Measurements from ENCODE around the gene CA10.

The CA10 gene

DNA sequence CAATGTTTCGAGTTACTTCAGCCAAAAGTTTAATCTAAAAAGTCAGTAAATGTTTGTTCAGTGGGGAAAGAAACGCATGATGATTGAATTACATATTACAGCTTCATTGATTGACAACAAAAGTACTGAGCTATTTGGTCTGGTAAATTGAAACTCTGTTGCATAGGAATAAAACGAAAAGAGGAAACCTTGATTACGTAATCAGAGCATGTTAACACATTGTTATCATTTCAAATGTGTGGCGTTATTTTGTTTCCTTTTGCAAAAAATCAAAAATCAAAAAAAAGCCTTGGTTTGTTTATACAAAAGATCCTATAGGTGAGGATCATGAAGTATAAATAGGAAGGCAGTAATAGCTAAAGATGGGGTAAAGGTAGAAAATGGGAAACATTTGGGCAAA, 19.5 kb upstream of the CA10 start:
- in situ Hi-C loops (cut with MboI; ENCODE audit: low sequenced_read_pairs, unreplicated experiment) = no loop called here
- no peak for DNase-seq (ENCODE audit: low spot score)
- TF ChIP-seq, protein P1, sequence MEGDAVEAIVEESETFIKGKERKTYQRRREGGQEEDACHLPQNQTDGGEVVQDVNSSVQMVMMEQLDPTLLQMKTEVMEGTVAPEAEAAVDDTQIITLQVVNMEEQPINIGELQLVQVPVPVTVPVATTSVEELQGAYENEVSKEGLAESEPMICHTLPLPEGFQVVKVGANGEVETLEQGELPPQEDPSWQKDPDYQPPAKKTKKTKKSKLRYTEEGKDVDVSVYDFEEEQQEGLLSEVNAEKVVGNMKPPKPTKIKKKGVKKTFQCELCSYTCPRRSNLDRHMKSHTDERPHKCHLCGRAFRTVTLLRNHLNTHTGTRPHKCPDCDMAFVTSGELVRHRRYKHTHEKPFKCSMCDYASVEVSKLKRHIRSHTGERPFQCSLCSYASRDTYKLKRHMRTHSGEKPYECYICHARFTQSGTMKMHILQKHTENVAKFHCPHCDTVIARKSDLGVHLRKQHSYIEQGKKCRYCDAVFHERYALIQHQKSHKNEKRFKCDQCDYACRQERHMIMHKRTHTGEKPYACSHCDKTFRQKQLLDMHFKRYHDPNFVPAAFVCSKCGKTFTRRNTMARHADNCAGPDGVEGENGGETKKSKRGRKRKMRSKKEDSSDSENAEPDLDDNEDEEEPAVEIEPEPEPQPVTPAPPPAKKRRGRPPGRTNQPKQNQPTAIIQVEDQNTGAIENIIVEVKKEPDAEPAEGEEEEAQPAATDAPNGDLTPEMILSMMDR (IDR thresholded peaks at IDR 0.05; ENCODE audit: borderline replicate concordance, control extremely low read depth, extremely low read depth, insufficient read depth, missing control alignments) = no peak

DNA sequence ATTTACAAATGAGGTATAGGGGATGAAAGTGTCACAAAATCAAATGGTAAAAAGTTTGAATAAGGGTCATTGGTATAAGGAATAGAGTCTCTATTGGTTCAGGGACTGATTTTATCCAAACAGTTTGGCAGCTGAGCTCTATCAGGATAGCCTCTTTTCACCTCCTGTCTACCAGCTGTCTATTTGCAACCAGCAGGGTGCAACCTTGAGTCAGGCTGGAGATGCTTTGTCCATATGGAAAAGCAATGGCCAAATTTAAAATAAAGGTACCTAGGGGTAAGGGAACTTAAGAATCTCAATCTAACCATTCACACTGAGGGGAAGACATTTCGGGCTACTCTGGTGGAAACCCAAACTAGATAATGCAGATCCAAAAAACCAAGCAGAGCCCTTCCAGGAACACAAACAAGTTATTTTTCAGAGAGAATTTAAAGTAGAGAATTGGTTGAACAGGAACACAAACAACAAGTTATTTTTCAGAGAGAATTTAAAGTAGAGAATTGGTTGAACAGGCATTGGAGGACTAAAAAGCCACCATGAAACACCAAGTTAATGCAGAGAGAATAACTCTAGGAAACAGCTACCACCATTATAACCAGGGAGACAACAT, 12.6 kb upstream of the CA10 start:
- in situ Hi-C loops (cut with MboI; ENCODE audit: low sequenced_read_pairs, unreplicated experiment) = no loop called here
- TF ChIP-seq, protein P1 (IDR thresholded peaks at IDR 0.05; ENCODE audit: borderline replicate concordance, control extremely low read depth, extremely low read depth, insufficient read depth, missing control alignments) = no peak
- no peak for DNase-seq (ENCODE audit: low spot score)

DNA sequence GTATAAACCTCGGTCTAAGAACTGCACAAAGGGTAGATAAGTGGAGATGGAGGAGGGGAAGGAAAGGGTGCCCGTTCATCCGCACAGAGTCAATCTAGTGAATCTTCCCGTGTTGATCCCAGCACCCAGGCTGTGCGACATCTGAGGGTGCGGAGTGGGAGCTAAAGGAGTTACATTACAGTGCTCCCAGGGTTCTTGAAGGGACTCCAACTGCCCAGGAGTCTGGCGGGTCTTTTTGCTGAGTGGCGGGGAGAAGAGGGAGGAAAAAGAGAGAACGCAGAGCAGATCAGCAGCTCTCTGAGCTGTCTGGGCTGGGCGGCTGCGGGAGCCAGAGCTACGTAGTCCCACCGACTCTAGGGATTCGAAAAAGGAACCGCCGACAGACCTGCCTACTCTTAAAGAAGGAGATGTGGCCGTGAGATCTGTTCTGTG, 1.6 kb upstream of the CA10 start:
- DNase-seq (ENCODE audit: low spot score) = no peak
- TF ChIP-seq, protein P1 (IDR thresholded peaks at IDR 0.05; ENCODE audit: borderline replicate concordance, control extremely low read depth, extremely low read depth, insufficient read depth, missing control alignments) = no peak
- in situ Hi-C loops (cut with MboI; ENCODE audit: low sequenced_read_pairs, unreplicated experiment) = no loop called here

DNA sequence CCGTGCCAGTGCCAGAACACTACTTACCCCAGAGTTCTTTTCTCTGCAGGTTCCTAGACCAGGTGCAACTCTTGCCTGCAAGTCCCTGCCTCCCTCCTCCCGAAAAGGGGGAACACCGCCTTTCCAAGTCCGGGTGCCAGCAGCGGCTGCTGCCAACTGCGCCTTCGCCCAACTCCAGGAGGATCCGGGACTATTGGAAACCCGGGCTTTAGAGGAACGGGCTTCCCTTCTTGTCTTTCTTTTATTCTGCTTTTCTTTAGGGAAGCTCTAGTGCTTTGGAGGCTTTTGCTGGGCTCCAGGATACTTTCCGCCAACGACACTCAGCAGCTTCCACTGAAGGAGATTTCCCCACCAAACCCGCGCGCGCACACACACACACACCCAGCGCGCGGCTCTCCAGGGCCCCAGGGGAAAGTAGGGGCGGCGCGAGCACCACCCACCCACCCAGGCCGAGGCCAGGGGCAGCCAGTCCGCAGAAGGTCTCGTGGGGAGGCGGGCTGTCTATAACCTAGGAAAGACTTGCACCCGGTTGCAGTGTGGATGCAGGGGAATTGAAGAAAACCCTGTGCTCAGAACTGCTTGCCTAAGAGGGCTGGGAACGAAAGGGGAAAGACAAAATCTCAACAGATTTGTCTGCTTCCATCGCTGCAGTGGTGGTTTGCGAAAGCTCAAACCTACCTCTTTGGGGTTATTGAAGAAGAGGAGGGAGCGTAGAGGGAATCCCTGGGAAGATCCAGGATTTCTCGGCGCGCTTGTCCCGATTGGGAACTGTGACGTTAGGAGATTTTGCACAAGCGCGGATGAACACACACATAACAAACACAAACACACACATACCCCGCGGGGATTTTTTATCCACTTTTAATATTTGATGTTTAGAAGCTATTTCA, 977 bp upstream of the CA10 start:
- TF ChIP-seq, protein P1 (IDR thresholded peaks at IDR 0.05; ENCODE audit: borderline replicate concordance, control extremely low read depth, extremely low read depth, insufficient read depth, missing control alignments) = no peak
- in situ Hi-C loops (cut with MboI; ENCODE audit: low sequenced_read_pairs, unreplicated experiment) = no loop called here
- no peak for DNase-seq (ENCODE audit: low spot score)

DNA sequence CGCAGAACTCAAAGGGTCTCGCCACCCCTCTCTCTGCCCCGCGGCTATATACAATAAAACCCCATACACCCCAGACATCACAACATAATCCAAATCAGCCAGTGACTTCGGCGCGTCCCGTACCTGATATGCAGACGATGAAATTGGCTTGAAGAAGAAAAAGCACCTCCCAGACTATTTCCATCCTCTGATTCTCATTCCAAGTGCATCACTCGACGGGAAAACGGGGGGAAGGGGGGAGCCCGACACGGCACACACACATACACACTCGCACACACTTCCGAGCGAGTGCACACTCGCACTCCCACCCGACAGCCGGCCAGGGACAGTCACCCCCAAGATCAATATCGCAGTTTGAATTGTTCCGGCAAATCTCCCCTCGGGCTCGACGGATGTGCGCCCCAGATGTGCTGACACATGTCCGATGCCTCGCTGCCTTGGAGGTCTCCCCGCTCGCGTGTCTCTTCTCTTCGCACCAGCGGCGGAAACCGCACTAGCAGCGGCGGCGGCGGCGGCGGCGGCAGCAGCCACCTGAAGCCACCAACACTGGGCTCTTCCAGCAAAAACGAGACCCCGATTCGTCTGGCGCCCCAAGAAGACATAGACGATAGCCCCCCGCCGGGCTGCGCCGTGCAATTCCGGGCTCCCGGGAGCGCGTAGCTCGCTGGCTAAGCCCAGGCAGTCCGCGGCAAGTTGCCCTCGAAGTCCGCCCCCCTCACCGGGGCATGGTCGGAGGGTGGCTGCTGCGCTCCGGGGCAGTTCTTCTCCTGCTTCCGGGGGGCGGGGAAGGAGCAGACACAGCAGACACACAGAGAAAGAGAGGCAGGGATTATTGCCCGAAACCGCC, 688 bp downstream of the CA10 start:
- no peak for DNase-seq (ENCODE audit: low spot score)
- TF ChIP-seq, protein P1 (IDR thresholded peaks at IDR 0.05; ENCODE audit: borderline replicate concordance, control extremely low read depth, extremely low read depth, insufficient read depth, missing control alignments) = no peak
- in situ Hi-C loops (cut with MboI; ENCODE audit: low sequenced_read_pairs, unreplicated experiment) = no loop called here
